ENCODE results near the gene RASGRP2. TPM values are rescaled to one million over a fixed set of nuclear protein-coding genes. Genes with fewer than 3 reads are reported as not detected.

The RASGRP2 gene
- total RNA-seq, 2 experiments from 2014 or later, result 3.5 to 4.6 TPM

Other genes with a start within 250 kb of the RASGRP2 start
- not detected for gene SLC22A11, start 188.2 kb downstream of the RASGRP2 start, total RNA-seq
- gene SLC22A12, start 152.9 kb downstream of the RASGRP2 start, total RNA-seq, result not detected
- under 1 TPM; 0.20 to 0.58 TPM for gene NRXN2, start 20.9 kb downstream of the RASGRP2 start, total RNA-seq
- 1 to 10 TPM; 1.6 to 1.8 TPM for gene PYGM, start 15.8 kb upstream of the RASGRP2 start, total RNA-seq
- gene SF1, start 34.4 kb upstream of the RASGRP2 start, total RNA-seq, result 100 to 1,000 TPM; 453 to 463 TPM
- 10 to 100 TPM; 60.4 to 63.8 TPM for gene MAP4K2, start 59.1 kb upstream of the RASGRP2 start, total RNA-seq
- gene MEN1, start 66.4 kb upstream of the RASGRP2 start, total RNA-seq, result 10 to 100 TPM; 35.8 to 37.0 TPM
- under 1 TPM; 0.46 to 0.54 TPM for gene CDC42BPG, start 100.5 kb upstream of the RASGRP2 start, total RNA-seq
- 100 to 1,000 TPM; 103 to 112 TPM for gene EHD1, start 134.5 kb upstream of the RASGRP2 start, total RNA-seq
- gene ATG2A, start 173.1 kb upstream of the RASGRP2 start, total RNA-seq, result 10 to 100 TPM; 17.3 to 18.0 TPM
- 10 to 100 TPM; 11.3 to 11.4 TPM for gene PPP2R5B, start 180.5 kb upstream of the RASGRP2 start, total RNA-seq
- gene GPHA2, start 191.8 kb upstream of the RASGRP2 start, total RNA-seq, result not detected
- under 1 TPM in 1 of 2 experiments, not detected in 1; 0.14 TPM for gene MAJIN, start 228.0 kb upstream of the RASGRP2 start, total RNA-seq